PC-3 (cell line): ENCODE data around the gene TAAR2. TPM values are rescaled to one million over a fixed set of nuclear protein-coding genes. Genes with fewer than 3 reads are reported as not detected.

Experiments
- ATAC-seq: fragments of 200-7000 bp; cut with Tn5 transposase; 2 replicates; pipeline ENCODE4 v1.9.1; 2020; ENCODE audit warnings: mild to moderate bottlenecking, moderate library complexity
- BruUV-seq: library from RNA; stranded (reverse); fragments of 400-500 nt; replicated peaks from 2 replicates; lab custom pipeline; 2021; lab: Mats Ljungman, UMichigan
- CTCF ChIA-PET: fragments of 300-600 bp; sonication (Branson Sonifier 250); formaldehyde crosslinking; loops from one replicate; lab custom pipeline; 2022; ENCODE audit warnings: antibody characterized with exemption; lab: Charles Lee
- POLR2A ChIA-PET: fragments of 300-600 bp; sonication (Branson Sonifier 250); formaldehyde crosslinking; loops from one replicate; lab custom pipeline; 2022; ENCODE audit warnings: antibody characterized with exemption; ENCODE audit not compliant: unreplicated experiment; lab: Charles Lee
- DNase-seq: peaks from one replicate; pipeline ENCODE4 v3.0.0-alpha.2; 2015
- H2AFZ ChIP-seq: fragments of 300-600 bp; sonication (generic); 2 replicates; pipeline ENCODE4 v1.6.0; 2016; ENCODE audit warnings: antibody characterized with exemption, low read length
- H3F3A ChIP-seq: fragments of 300-600 bp; sonication (generic); one replicate; pipeline ENCODE4 v1.6.0; 2017; ENCODE audit warnings: antibody characterized with exemption, low read length, control low read depth, mild to moderate bottlenecking; ENCODE audit not compliant: unreplicated experiment
- H3K27ac ChIP-seq: fragments of 300-600 bp; sonication (generic); 2 replicates; pipeline ENCODE4 v1.5.1; 2016; ENCODE audit warnings: mild to moderate bottlenecking, low read length
- H3K27me3 ChIP-seq: fragments of 300-600 bp; sonication (generic); 2 replicates; pipeline ENCODE4 v1.6.1; 2016; ENCODE audit warnings: low read length, mixed read lengths
- H3K36me3 ChIP-seq: fragments of 300-600 bp; sonication (generic); 2 replicates; pipeline ENCODE4 v1.6.1; 2016; ENCODE audit warnings: low read depth, mixed run types, low read length, mixed read lengths
- H3K4me1 ChIP-seq: fragments of 300-600 bp; sonication (generic); 2 replicates; pipeline ENCODE4 v1.5.1; 2016; ENCODE audit warnings: low read length; ENCODE audit not compliant: insufficient read depth
- H3K4me2 ChIP-seq: fragments of 300-600 bp; sonication (generic); 2 replicates; pipeline ENCODE4 v1.6.0; 2016; ENCODE audit warnings: low read length
- H3K4me3 ChIP-seq: fragments of 300-600 bp; sonication (generic); 2 replicates; pipeline ENCODE4 v1.5.1; 2016; ENCODE audit warnings: mild to moderate bottlenecking, low read length, mixed read lengths
- H3K79me2 ChIP-seq: fragments of 300-600 bp; sonication (generic); 2 replicates; pipeline ENCODE4 v1.6.1; 2017; ENCODE audit warnings: low read length, mixed read lengths
- H3K9ac ChIP-seq: fragments of 300-600 bp; sonication (generic); 2 replicates; pipeline ENCODE4 v1.6.0; 2016; ENCODE audit warnings: mild to moderate bottlenecking, low read length
- H3K9me2 ChIP-seq: fragments of 300-600 bp; sonication (generic); replicated peaks from 2 replicates; pipeline ENCODE4 v1.6.1; 2016; ENCODE audit warnings: mixed run types, low read length, mixed read lengths
- H3K9me3 ChIP-seq: fragments of 300-600 bp; sonication (generic); 2 replicates; pipeline ENCODE4 v1.6.1; 2016; ENCODE audit warnings: low read length, mixed read lengths
- H4K20me1 ChIP-seq: fragments of 300-600 bp; sonication (generic); 2 replicates; pipeline ENCODE4 v1.6.1; 2016; ENCODE audit warnings: low read length, mixed read lengths
- EZH2 ChIP-seq: fragments of 300-600 bp; sonication (generic); IDR thresholded peaks from one replicate; pipeline ENCODE4 v1.6.1; 2017; ENCODE audit warnings: antibody characterized with exemption, mild to moderate bottlenecking, low read length; ENCODE audit not compliant: unreplicated experiment
- EZH2phosphoT487 ChIP-seq: fragments of 300-600 bp; sonication (generic); IDR thresholded peaks from 2 replicates; pipeline ENCODE4 v1.6.1; 2018; ENCODE audit warnings: mild to moderate bottlenecking, antibody characterized with exemption, low read length, borderline replicate concordance
- intact Hi-C: fragments of 100-400 bp; cut with micrococcal nuclease; formaldehyde crosslinking; loops from 2 replicates; pipeline ENCODE4 v1.9.0; 2023
- total RNA-seq: library from RNA; depleted of rRNA; stranded (reverse); fragments of >200 nt; gene quantifications from 2 replicates; pipeline ENCODE4 v1.2.3, GENCODE V29; 2014
- TF ChIP-seq, protein P1 (sequence below): fragments of 300-600 bp; sonication (generic); conservative IDR thresholded peaks from 2 replicates; pipeline ENCODE4 v1.5.1; 2017; ENCODE audit warnings: antibody characterized with exemption, low read depth, mild to moderate bottlenecking, low read length

TAAR2 gene
- total RNA-seq, 1 experiment from 2014 or later: not detected

DNA sequence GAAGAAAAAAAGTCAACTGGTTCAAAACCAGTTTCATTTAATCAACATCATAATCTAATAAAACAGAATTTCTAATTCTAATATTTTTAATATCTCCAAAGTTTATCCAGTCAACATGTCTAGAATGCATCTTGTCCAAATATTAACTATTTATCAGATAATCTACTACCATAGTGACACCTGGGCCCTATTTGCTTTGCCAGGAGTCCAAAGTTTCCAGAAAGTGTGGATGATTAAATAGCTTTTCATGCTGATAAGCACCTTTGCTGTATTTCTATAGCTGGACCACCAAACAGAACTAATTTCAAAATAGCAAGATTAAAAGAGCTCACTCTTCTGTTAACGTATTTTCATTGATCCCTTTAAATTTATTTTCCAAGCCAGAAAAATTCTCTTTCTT lies 47.2 kb upstream of the TAAR2 start:
- Histone ChIP-seq H3K9ac (no peak overlapping the region), H3K27ac (no peak overlapping the region), H3K9me3 (no peaks in the 10 kb centered on the region), H3F3A (no peaks in the 10 kb centered on the region), H3K36me3 (no peaks in the 10 kb centered on the region), H3K27me3 (no peaks in the 10 kb centered on the region), H3K4me2 (no peak overlapping the region), H2AFZ (no peak overlapping the region), H4K20me1 (no peaks in the 10 kb centered on the region), H3K4me1 (peaks cover 2% of the 10 kb centered on the region; the same call in 1 of the 2 replicates), H3K4me3 (no peak overlapping the region), H3K9me2 (no peaks in the 10 kb centered on the region), H3K79me2 (no peaks in the 10 kb centered on the region)
- intact Hi-C loops: no loop called here
- ChIA-PET CTCF (no interaction called here), POLR2A (interaction anchor here (0.6 kb wide), 1 partner anchor 60 kb away, joined by 4 read pairs; no protein-coding TSS in a partner anchor)
- TF ChIP-seq EZH2phosphoT487 (no peak), EZH2 (no peak)
- TF ChIP-seq, protein P1, sequence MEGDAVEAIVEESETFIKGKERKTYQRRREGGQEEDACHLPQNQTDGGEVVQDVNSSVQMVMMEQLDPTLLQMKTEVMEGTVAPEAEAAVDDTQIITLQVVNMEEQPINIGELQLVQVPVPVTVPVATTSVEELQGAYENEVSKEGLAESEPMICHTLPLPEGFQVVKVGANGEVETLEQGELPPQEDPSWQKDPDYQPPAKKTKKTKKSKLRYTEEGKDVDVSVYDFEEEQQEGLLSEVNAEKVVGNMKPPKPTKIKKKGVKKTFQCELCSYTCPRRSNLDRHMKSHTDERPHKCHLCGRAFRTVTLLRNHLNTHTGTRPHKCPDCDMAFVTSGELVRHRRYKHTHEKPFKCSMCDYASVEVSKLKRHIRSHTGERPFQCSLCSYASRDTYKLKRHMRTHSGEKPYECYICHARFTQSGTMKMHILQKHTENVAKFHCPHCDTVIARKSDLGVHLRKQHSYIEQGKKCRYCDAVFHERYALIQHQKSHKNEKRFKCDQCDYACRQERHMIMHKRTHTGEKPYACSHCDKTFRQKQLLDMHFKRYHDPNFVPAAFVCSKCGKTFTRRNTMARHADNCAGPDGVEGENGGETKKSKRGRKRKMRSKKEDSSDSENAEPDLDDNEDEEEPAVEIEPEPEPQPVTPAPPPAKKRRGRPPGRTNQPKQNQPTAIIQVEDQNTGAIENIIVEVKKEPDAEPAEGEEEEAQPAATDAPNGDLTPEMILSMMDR: no peak
- DNase-seq: no peak
- ATAC-seq: no peak
- BruUV-seq: no TSS peak

DNA sequence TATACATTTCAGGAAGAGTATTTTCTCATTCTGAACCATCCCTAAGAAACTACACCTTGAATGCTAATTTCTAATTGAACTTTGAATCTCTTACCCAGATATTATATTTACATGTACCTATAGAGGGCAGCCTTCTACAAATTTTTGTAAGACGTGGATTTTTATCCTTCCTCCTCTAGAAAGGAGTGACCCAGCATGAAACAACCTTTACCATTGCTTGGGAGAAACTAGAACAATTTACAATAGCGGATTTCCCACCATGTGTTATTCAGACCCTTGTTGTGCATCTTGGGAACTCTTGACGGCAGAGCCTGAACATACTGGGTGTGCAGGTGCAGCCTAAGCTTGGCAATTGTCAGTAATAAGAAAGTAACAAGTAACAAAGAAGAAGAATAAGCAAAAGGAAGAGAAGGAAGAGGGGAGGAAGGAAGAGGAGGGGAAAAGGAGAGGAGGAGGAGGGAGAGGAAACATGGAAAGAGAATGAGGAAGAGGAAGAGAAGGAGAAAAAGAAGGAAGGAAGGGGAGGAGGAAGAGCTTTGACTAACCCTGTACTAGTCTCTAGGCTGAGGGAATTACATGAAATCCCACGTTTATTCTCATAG lies 45.7 kb upstream of the TAAR2 start:
- peak; percentile 64 for DNase-seq
- H3K79me2 ChIP-seq: no peaks in the 10 kb centered on the region
- peak overlapping the region; percentile 81 for H2AFZ ChIP-seq
- TF ChIP-seq, protein P1: peak; percentile 72
- no peak for TF ChIP-seq EZH2
- TF ChIP-seq EZH2phosphoT487: no peak
- intact Hi-C loops: loop anchor here (1.0 kb wide), 4 partner anchors 46 to 139 kb away; no protein-coding TSS in a partner anchor
- H3K4me2 ChIP-seq: peak overlapping the region; percentile 79
- no peaks in the 10 kb centered on the region for H3K9me2 ChIP-seq
- BruUV-seq: no TSS peak
- H4K20me1 ChIP-seq: no peaks in the 10 kb centered on the region
- H3F3A ChIP-seq: no peaks in the 10 kb centered on the region
- CTCF ChIA-PET: interaction anchor here (0.6 to 0.7 kb wide), 3 partner anchors 18 to 70 kb away, joined by 3 to 5 read pairs (median 5); no protein-coding TSS in a partner anchor
- H3K4me3 ChIP-seq: peak overlapping the region; percentile 44; the same call in 1 of the 2 replicates
- POLR2A ChIA-PET: no interaction called here
- no peak overlapping the region for H3K27ac ChIP-seq
- H3K9ac ChIP-seq: no peak overlapping the region
- no peaks in the 10 kb centered on the region for H3K27me3 ChIP-seq
- no peaks in the 10 kb centered on the region for H3K36me3 ChIP-seq
- ATAC-seq: peak; percentile 64
- peaks cover 4% of the 10 kb centered on the region; the same call in 1 of the 2 replicates for H3K4me1 ChIP-seq
- H3K9me3 ChIP-seq: no peaks in the 10 kb centered on the region

DNA sequence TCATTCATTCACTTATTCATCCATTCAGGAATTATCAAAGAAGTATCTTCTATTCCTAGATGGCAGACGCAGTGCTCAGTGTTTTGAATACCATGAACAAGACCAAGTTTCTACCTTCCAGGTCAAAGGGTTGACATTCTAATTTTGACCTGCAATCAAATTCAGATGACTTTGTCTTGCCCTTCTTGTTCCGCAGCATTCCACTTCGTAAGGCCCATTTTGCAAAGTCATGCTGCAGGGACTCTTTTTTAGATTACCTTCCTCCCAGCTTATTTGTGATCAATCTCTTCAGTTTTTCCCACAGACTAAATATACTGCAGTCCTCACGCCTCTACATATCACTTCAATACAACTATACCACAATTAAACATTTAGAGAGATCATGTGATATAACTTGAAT lies 42.0 kb upstream of the TAAR2 start:
- no peaks in the 10 kb centered on the region for H3K9me3 ChIP-seq
- TF ChIP-seq EZH2phosphoT487: no peak
- no peak for TF ChIP-seq EZH2
- TF ChIP-seq, protein P1: no peak
- ChIA-PET CTCF (no interaction called here), POLR2A (no interaction called here)
- intact Hi-C loops: no loop called here
- H3F3A ChIP-seq: no peaks in the 10 kb centered on the region
- H2AFZ ChIP-seq: no peak overlapping the region
- peaks cover 4% of the 10 kb centered on the region; the same call in 1 of the 2 replicates for H3K4me1 ChIP-seq
- BruUV-seq: no TSS peak
- DNase-seq (no peak), ATAC-seq (no peak)
- no peaks in the 10 kb centered on the region for H3K79me2 ChIP-seq
- H3K27ac ChIP-seq: no peak overlapping the region
- H3K4me2 ChIP-seq: no peak overlapping the region
- no peaks in the 10 kb centered on the region for H3K36me3 ChIP-seq
- no peaks in the 10 kb centered on the region for H3K27me3 ChIP-seq
- no peak overlapping the region for H3K4me3 ChIP-seq
- H3K9ac ChIP-seq: no peak overlapping the region
- no peaks in the 10 kb centered on the region for H3K9me2 ChIP-seq
- H4K20me1 ChIP-seq: no peaks in the 10 kb centered on the region
